SH-SY5Y (cell line): Measurements from ENCODE around the gene ZNF592.

ENCODE experiments used
- GATA2 ChIP-seq: IDR thresholded peaks from 2 replicates; pipeline ENCODE4 v1.6.1; 2011; ENCODE audit warnings: mild to moderate bottlenecking, low read depth, low read length
- GATA3 ChIP-seq: IDR thresholded peaks from 2 replicates; pipeline ENCODE4 v1.6.1; 2011; ENCODE audit warnings: low read depth, mild to moderate bottlenecking, low read length, moderate library complexity

DNA sequence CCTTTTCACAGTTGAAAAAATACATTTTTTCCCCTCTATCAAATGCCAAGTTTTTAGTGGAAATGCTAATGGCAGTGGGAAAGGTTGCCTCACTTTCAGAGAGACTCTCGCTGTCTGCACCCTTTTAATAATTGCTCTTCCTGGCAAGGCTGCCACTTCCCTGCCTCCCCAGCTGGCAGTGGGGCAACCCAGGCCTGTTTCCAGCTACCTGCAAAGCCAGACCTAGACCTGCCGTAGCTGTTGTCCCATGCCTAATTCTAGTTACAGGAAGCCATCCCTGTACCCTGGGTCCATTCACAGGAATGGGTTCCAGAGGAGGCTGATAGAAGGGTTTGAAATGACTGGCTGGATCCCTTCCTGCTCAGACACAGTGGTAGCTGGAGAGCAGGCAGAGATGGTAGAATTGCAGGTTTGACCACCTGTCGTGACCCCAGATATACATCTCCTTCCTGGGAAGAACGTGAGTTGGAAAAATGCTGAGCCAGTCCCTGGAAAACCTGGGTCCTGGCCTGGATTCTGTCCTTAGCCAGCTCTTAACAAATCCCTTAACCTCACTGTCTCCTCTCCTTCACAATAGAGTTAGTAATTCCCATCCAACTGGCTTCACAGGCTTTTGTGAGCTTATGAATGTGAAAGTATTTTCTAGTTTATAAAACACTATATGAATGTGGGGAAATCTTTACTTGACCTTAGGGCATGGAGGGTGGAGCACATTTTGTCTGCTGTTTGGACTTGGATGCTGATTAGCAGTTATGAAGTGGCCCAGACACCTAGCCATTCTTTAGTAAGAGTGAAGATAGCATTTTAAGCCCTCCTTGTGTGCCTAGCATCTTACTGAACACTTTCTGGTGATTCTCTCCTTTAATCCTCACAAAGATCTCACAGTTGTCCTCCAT is 55.9 kb downstream of the ZNF592 start:
- TF ChIP-seq GATA3: no peak
- TF ChIP-seq GATA2: no peak
